H9 (cell line): ENCODE results near the gene PEX5L. TPM values are rescaled to one million over a fixed set of nuclear protein-coding genes. Genes with fewer than 3 reads are reported as not detected.

ENCODE experiments used
- DNase-seq: peaks from one replicate; pipeline ENCODE4 v3.0.0-alpha.2; 2017
- H2AFZ ChIP-seq: one replicate; pipeline ENCODE4 v1.6.1; 2013; ENCODE audit warnings: mild to moderate bottlenecking, low read length, control low read depth, moderate library complexity
- H2AK5ac ChIP-seq: 2 replicates; pipeline ENCODE4 v1.6.1; 2013; ENCODE audit warnings: low read length, control low read depth, mixed read lengths; ENCODE audit not compliant: insufficient read length
- H2BK120ac ChIP-seq: one replicate; pipeline ENCODE4 v1.6.1; 2013; ENCODE audit warnings: low read depth, mild to moderate bottlenecking, low read length, control low read depth, inconsistent platforms; ENCODE audit not compliant: poor library complexity, severe bottlenecking
- H2BK12ac ChIP-seq: 2 replicates; pipeline ENCODE4 v1.6.1; 2013; ENCODE audit warnings: low read length, control low read depth, mixed read lengths, low read depth; ENCODE audit not compliant: insufficient read length
- H2BK15ac ChIP-seq: 2 replicates; pipeline ENCODE4 v1.6.1; 2013; ENCODE audit warnings: low read depth, low read length, control low read depth
- H2BK20ac ChIP-seq: one replicate; pipeline ENCODE4 v1.6.1; 2013; ENCODE audit warnings: low read depth, mild to moderate bottlenecking, low read length, control low read depth, inconsistent platforms; ENCODE audit not compliant: poor library complexity, severe bottlenecking
- H2BK5ac ChIP-seq: 2 replicates; pipeline ENCODE4 v1.6.1; 2013; ENCODE audit warnings: low read length, control low read depth, mixed read lengths; ENCODE audit not compliant: insufficient read length
- H3K14ac ChIP-seq: 2 replicates; pipeline ENCODE4 v1.6.1; 2013; ENCODE audit warnings: low read length, control low read depth; ENCODE audit not compliant: insufficient read depth
- H3K18ac ChIP-seq: 2 replicates; pipeline ENCODE4 v1.6.1; 2013; ENCODE audit warnings: low read depth, mild to moderate bottlenecking, mixed read lengths, low read length, control low read depth; ENCODE audit not compliant: insufficient read length
- H3K23ac ChIP-seq: 2 replicates; pipeline ENCODE4 v1.6.1; 2013; ENCODE audit warnings: low read length, control low read depth, mixed read lengths, low read depth; ENCODE audit not compliant: insufficient read length
- H3K23me2 ChIP-seq: 2 replicates; pipeline ENCODE4 v1.6.1; 2013; ENCODE audit warnings: low read depth, mild to moderate bottlenecking, mixed read lengths, low read length, control low read depth; ENCODE audit not compliant: insufficient read length, poor library complexity, severe bottlenecking
- H3K27ac ChIP-seq: 2 replicates; pipeline ENCODE4 v1.5.1; 2013; ENCODE audit warnings: low read length, control low read depth, mixed read lengths, low read depth; ENCODE audit not compliant: insufficient read length
- H3K27me3 ChIP-seq: 2 replicates; pipeline ENCODE4 v1.6.1; 2013; ENCODE audit warnings: low read length, control low read depth, inconsistent platforms; ENCODE audit not compliant: insufficient read depth
- H3K4ac ChIP-seq: 2 replicates; pipeline ENCODE4 v1.6.1; 2013; ENCODE audit warnings: low read depth, mild to moderate bottlenecking, control low read depth, inconsistent platforms, low read length, moderate library complexity
- H3K4me1 ChIP-seq: 2 replicates; pipeline ENCODE4 v1.6.1; 2013; ENCODE audit warnings: low read length, control low read depth, inconsistent platforms; ENCODE audit not compliant: insufficient read depth
- H3K4me2 ChIP-seq: 2 replicates; pipeline ENCODE4 v1.6.1; 2013; ENCODE audit warnings: low read length, control low read depth, mixed read lengths; ENCODE audit not compliant: insufficient read length, insufficient read depth
- H3K56ac ChIP-seq: 2 replicates; pipeline ENCODE4 v1.6.1; 2013; ENCODE audit warnings: low read depth, mild to moderate bottlenecking, mixed read lengths, low read length, control low read depth; ENCODE audit not compliant: insufficient read length
- H3K79me1 ChIP-seq: 2 replicates; pipeline ENCODE4 v1.6.1; 2013; ENCODE audit warnings: low read depth, mild to moderate bottlenecking, moderate library complexity, low read length, control low read depth, inconsistent platforms; ENCODE audit not compliant: insufficient read depth, poor library complexity, severe bottlenecking
- H3K79me2 ChIP-seq: 2 replicates; pipeline ENCODE4 v1.6.1; 2013; ENCODE audit warnings: low read length, control low read depth, inconsistent platforms; ENCODE audit not compliant: insufficient read depth
- H3K9ac ChIP-seq: 2 replicates; pipeline ENCODE4 v1.6.1; 2013; ENCODE audit warnings: low read length, control low read depth, mixed read lengths; ENCODE audit not compliant: insufficient read length; ENCODE audit errors: extremely low read depth
- H3K9me3 ChIP-seq: one replicate; pipeline ENCODE4 v1.6.1; 2013; ENCODE audit warnings: low read depth, low read length, inconsistent platforms; ENCODE audit not compliant: control insufficient read depth
- H3T11ph ChIP-seq: one replicate; pipeline ENCODE4 v1.6.1; 2013; ENCODE audit warnings: mild to moderate bottlenecking, low read length, control low read depth, inconsistent platforms
- H4K20me1 ChIP-seq: one replicate; pipeline ENCODE4 v1.6.1; 2013; ENCODE audit not compliant: control insufficient read depth, insufficient read length, insufficient read depth
- H4K5ac ChIP-seq: 2 replicates; pipeline ENCODE4 v1.6.1; 2013; ENCODE audit warnings: low read depth, mild to moderate bottlenecking, mixed read lengths, low read length, control low read depth; ENCODE audit not compliant: insufficient read length
- H4K8ac ChIP-seq: replicated peaks from 2 replicates; pipeline ENCODE4 v1.6.1; 2013; ENCODE audit warnings: low read length, control low read depth, mixed read lengths, low read depth; ENCODE audit not compliant: insufficient read length
- H4K91ac ChIP-seq: 2 replicates; pipeline ENCODE4 v1.6.1; 2013; ENCODE audit warnings: low read depth, mild to moderate bottlenecking, moderate library complexity, mixed read lengths, low read length, control low read depth; ENCODE audit not compliant: insufficient read length
- H3K27ac Mint-ChIP-seq, 3 experiments: 2 replicates in 2 of 3; 3 replicates in 1 of 3; pipeline ENCODE4 v1.8.0; 2020 to 2021; ENCODE audit warnings: mixed read lengths in 3 of 3, mild to moderate bottlenecking in 1 of 3, moderate library complexity in 1 of 3
- H3K27me3 Mint-ChIP-seq: 2 replicates; pipeline ENCODE4 v1.8.0; 2021; ENCODE audit warnings: low read depth, mild to moderate bottlenecking, moderate library complexity, mixed read lengths
- H3K36me3 Mint-ChIP-seq, 3 experiments: 2 replicates in 2 of 3; 3 replicates in 1 of 3; pipeline ENCODE4 v1.8.0; 2020 to 2021; ENCODE audit warnings: low read depth in 3 of 3, mixed read lengths in 3 of 3; ENCODE audit not compliant: insufficient read depth in 1 of 3
- H3K4me1 Mint-ChIP-seq, 2 experiments: 2 replicates each; pipeline ENCODE4 v1.8.0; 2020; ENCODE audit warnings: mixed read lengths in 2 of 2
- H3K4me3 Mint-ChIP-seq, 2 experiments: 2 replicates in 1 of 2; 3 replicates in 1 of 2; pipeline ENCODE4 v1.8.0; 2020 to 2021; ENCODE audit warnings: mild to moderate bottlenecking in 2 of 2, mixed read lengths in 2 of 2, moderate library complexity in 1 of 2
- H3K9me3 Mint-ChIP-seq, 2 experiments: 2 replicates in 1 of 2; 3 replicates in 1 of 2; pipeline ENCODE4 v1.8.0; 2020; ENCODE audit warnings: mild to moderate bottlenecking in 2 of 2, mixed read lengths in 2 of 2, moderate library complexity in 1 of 2
- WGBS: extraction: QIAGEN DNeasy Blood & Tissue Kit; methylation state at CpG from one replicate; pipeline ENCODE4 v1.1.7; 2013; ENCODE audit warnings: missing lambda C conversion rate, low lambda C conversion rate, mixed read lengths; ENCODE audit not compliant: insufficient read length; ENCODE audit errors: extremely low coverage; 5-methylcytosine and 5-hydroxymethylcytosine counted together
- total RNA-seq: library from RNA; stranded (reverse); gene quantifications from 2 replicates; pipeline ENCODE4 v1.2.1, GENCODE V29; 2021
- TF ChIP-seq, protein P1 (sequence below): fragments of 200-600 bp; sonication (generic); conservative IDR thresholded peaks from 3 replicates; pipeline ENCODE4 v1.8.0; 2021; ENCODE audit warnings: antibody characterized with exemption, mild to moderate bottlenecking

Gene PEX5L
- total RNA-seq, 1 experiment from 2014 or later = 0.85 TPM

DNA sequence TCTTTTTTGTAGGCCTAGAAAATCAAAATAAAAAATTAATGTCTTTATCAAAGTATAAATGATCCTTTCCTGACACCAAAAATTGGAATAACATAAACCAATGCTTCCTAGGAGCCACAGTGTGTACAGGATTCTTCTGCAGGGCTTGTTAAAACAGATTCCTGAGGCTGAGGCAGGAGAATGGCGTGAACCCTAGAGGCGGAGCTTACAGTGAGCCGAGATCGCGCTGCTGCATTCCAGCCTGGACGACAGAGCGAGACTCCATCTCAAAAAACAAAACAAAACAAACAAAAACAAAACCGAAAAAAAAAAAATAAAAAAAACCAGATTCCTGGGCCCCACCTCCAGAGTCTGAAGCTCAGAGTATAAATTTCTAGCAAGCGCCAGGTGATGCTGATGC, 78.0 kb downstream of the PEX5L start:
- H3K9ac ChIP-seq = no peak overlapping the region

More for the DNA sequence above, 78.0 kb downstream of the PEX5L start:
- no peaks in the 10 kb centered on the region for H3K79me1 ChIP-seq
- H3K27me3 Mint-ChIP-seq = no peaks in the 10 kb centered on the region
- no peaks in the 10 kb centered on the region for H3K79me2 ChIP-seq
- H2BK20ac ChIP-seq = no peak overlapping the region
- H3K4me1 ChIP-seq = no peaks in the 10 kb centered on the region
- H4K20me1 ChIP-seq = no peaks in the 10 kb centered on the region
- no peak overlapping the region for H2BK15ac ChIP-seq
- no peak overlapping the region for H2AK5ac ChIP-seq
- H3K23ac ChIP-seq = no peak overlapping the region
- no peak overlapping the region for H2BK120ac ChIP-seq
- peaks cover 10% of the 10 kb centered on the region in 2 experiments; a peak in 3 of 4 replicates for H3K4me1 Mint-ChIP-seq
- H3K18ac ChIP-seq = no peak overlapping the region
- no peak overlapping the region for H3K27ac ChIP-seq
- no peak overlapping the region for H2AFZ ChIP-seq
- H3K4me3 Mint-ChIP-seq = no peak overlapping the region
- H3K56ac ChIP-seq = no peak overlapping the region
- no peak overlapping the region for H4K91ac ChIP-seq
- H4K8ac ChIP-seq = no peak overlapping the region
- H3K9me3 ChIP-seq = no peaks in the 10 kb centered on the region
- H3T11ph ChIP-seq = no peak overlapping the region
- no peak for DNase-seq
- no peak overlapping the region for H3K14ac ChIP-seq
- H3K27me3 ChIP-seq = no peaks in the 10 kb centered on the region
- H3K9me3 Mint-ChIP-seq = no peaks in the 10 kb centered on the region
- H3K4me2 ChIP-seq = no peak overlapping the region
- no peaks in the 10 kb centered on the region for H3K36me3 Mint-ChIP-seq
- H3K23me2 ChIP-seq = no peaks in the 10 kb centered on the region
- no peak overlapping the region for H3K27ac Mint-ChIP-seq
- no peak overlapping the region for H4K5ac ChIP-seq
- H3K4ac ChIP-seq = no peak overlapping the region
- TF ChIP-seq, protein P1, sequence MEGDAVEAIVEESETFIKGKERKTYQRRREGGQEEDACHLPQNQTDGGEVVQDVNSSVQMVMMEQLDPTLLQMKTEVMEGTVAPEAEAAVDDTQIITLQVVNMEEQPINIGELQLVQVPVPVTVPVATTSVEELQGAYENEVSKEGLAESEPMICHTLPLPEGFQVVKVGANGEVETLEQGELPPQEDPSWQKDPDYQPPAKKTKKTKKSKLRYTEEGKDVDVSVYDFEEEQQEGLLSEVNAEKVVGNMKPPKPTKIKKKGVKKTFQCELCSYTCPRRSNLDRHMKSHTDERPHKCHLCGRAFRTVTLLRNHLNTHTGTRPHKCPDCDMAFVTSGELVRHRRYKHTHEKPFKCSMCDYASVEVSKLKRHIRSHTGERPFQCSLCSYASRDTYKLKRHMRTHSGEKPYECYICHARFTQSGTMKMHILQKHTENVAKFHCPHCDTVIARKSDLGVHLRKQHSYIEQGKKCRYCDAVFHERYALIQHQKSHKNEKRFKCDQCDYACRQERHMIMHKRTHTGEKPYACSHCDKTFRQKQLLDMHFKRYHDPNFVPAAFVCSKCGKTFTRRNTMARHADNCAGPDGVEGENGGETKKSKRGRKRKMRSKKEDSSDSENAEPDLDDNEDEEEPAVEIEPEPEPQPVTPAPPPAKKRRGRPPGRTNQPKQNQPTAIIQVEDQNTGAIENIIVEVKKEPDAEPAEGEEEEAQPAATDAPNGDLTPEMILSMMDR = no peak
- WGBS = no CpG with 5 or more reads among the region's 9 CpGs
- no peak overlapping the region for H2BK12ac ChIP-seq
- no peak overlapping the region for H2BK5ac ChIP-seq
